H1 (cell line): ENCODE results near the gene OR5D16. TPM values are rescaled to one million over a fixed set of nuclear protein-coding genes. Genes with fewer than 3 reads are reported as not detected.

Source experiments
- CTCF ChIA-PET: fragments of 300-600 bp; sonication (Branson Sonifier 250); formaldehyde crosslinking; loops from one replicate; lab custom pipeline; 2021; ENCODE audit not compliant: partially characterized antibody; lab: Charles Lee
- POLR2A ChIA-PET: fragments of 300-600 bp; sonication (Branson Sonifier 250); formaldehyde crosslinking; loops from one replicate; lab custom pipeline; 2021; ENCODE audit warnings: inconsistent platforms; ENCODE audit not compliant: partially characterized antibody; lab: Charles Lee
- DNase-seq, 2 experiments: peaks; one replicate each; pipeline versions ENCODE4 v3.0.0 to v3.0.0-alpha.2; 2010 to 2022; ENCODE audit warnings: low spot score in 2 of 2, low read depth in 1 of 2, mixed read lengths in 1 of 2
- FAIRE-seq: peaks from 2 replicates; lab custom pipeline; 2011; peaks lifted over from hg19 to GRCh38; lab: Jason Lieb, UNC
- H2AFZ ChIP-seq: 2 replicates; pipeline ENCODE4 v1.8.1; 2012; ENCODE audit warnings: low read length, inconsistent platforms
- H2AK5ac ChIP-seq: 2 replicates; pipeline ENCODE4 v1.6.1; 2013; ENCODE audit warnings: low read depth, low read length
- H2BK120ac ChIP-seq: replicated peaks from 2 replicates; pipeline ENCODE3; 2013; ENCODE audit warnings: low read depth, low read length, inconsistent platforms
- H2BK12ac ChIP-seq: 2 replicates; pipeline ENCODE4 v1.6.1; 2013; ENCODE audit warnings: low read depth, low read length
- H2BK15ac ChIP-seq: 2 replicates; pipeline ENCODE4 v1.6.1; 2013; ENCODE audit warnings: low read length
- H2BK20ac ChIP-seq: 2 replicates; pipeline ENCODE4 v1.6.1; 2013; ENCODE audit warnings: low read length
- H2BK5ac ChIP-seq: 2 replicates; pipeline ENCODE4 v1.6.1; 2013; ENCODE audit warnings: low read depth, low read length
- H3K14ac ChIP-seq: 2 replicates; pipeline ENCODE4 v1.6.1; 2013; ENCODE audit warnings: inconsistent platforms; ENCODE audit not compliant: insufficient read length
- H3K18ac ChIP-seq: 2 replicates; pipeline ENCODE4 v1.6.1; 2013; ENCODE audit warnings: low read length; ENCODE audit errors: extremely low read depth
- H3K23ac ChIP-seq: 2 replicates; pipeline ENCODE4 v1.6.1; 2013; ENCODE audit warnings: inconsistent platforms; ENCODE audit not compliant: insufficient read length
- H3K23me2 ChIP-seq: 2 replicates; pipeline ENCODE4 v1.6.1; 2013; ENCODE audit warnings: low read depth, low read length
- H3K27ac ChIP-seq: 2 replicates; pipeline ENCODE4 v1.6.1; 2011; ENCODE audit warnings: low read depth, low read length, inconsistent platforms
- H3K27me3 ChIP-seq, 4 experiments: replicated peaks in 1 of 4; 1 replicate in 1 of 4; 2 replicates in 3 of 4; pipeline versions ENCODE4 v1.6.1 to v1.8.1; 2011 to 2013; ENCODE audit warnings: low read length in 3 of 4, mild to moderate bottlenecking in 3 of 4, inconsistent platforms in 2 of 4, mixed read lengths in 2 of 4, moderate library complexity in 1 of 4; ENCODE audit not compliant: control insufficient read depth in 3 of 4, insufficient read depth in 3 of 4; ENCODE audit errors: extremely low read depth in 1 of 4
- H3K36me3 ChIP-seq, 4 experiments: 2 replicates each; pipeline versions ENCODE4 v1.6.1 to v1.8.1; 2011 to 2013; ENCODE audit warnings: mild to moderate bottlenecking in 4 of 4, low read length in 3 of 4, moderate library complexity in 2 of 4, control low read depth in 1 of 4, inconsistent platforms in 1 of 4; ENCODE audit not compliant: insufficient read depth in 4 of 4, control insufficient read depth in 2 of 4
- H3K4ac ChIP-seq: replicated peaks from 2 replicates; pipeline ENCODE3; 2013; ENCODE audit warnings: low read length, low read depth, mixed read lengths, inconsistent platforms; ENCODE audit not compliant: insufficient read length
- H3K4me1 ChIP-seq, 4 experiments: replicated peaks in 1 of 4; 1 replicate in 1 of 4; 2 replicates in 3 of 4; pipeline versions ENCODE4 v1.6.1 to v1.8.1; 2011 to 2013; ENCODE audit warnings: low read length in 3 of 4, inconsistent platforms in 2 of 4, mixed read lengths in 1 of 4; ENCODE audit not compliant: insufficient read depth in 4 of 4, control insufficient read depth in 3 of 4
- H3K4me2 ChIP-seq, 2 experiments: 2 replicates each; pipeline versions ENCODE4 v1.6.1 to v1.8.1; 2011 to 2013; ENCODE audit warnings: low read depth in 2 of 2, low read length in 2 of 2, control low read depth in 1 of 2, inconsistent platforms in 1 of 2, mild to moderate bottlenecking in 1 of 2; ENCODE audit not compliant: insufficient read depth in 1 of 2
- H3K4me3 ChIP-seq, 4 experiments: fragments of 200-600, 300-600 bp in 1 of 4; sonication (generic), shearing (Covaris generic), sonication (Bioruptor Twin) in 1 of 4; 2 replicates each; pipeline versions ENCODE4 v1.5.1 to v1.8.1; 2011 to 2016; ENCODE audit warnings: low read length in 4 of 4, low read depth in 3 of 4, control low read depth in 2 of 4, inconsistent platforms in 2 of 4, mild to moderate bottlenecking in 2 of 4, mixed read lengths in 1 of 4, moderate library complexity in 1 of 4; ENCODE audit not compliant: insufficient read depth in 2 of 4; ENCODE audit errors: extremely low read depth in 1 of 4
- H3K56ac ChIP-seq: replicated peaks from 2 replicates; pipeline ENCODE3; 2013; ENCODE audit warnings: low read depth, mild to moderate bottlenecking, mixed read lengths, low read length, inconsistent platforms; ENCODE audit not compliant: insufficient read length
- H3K79me1 ChIP-seq: 2 replicates; pipeline ENCODE4 v1.6.1; 2013; ENCODE audit warnings: low read depth, low read length, control low read depth
- H3K79me2 ChIP-seq, 2 experiments: 2 replicates each; pipeline versions ENCODE4 v1.6.1 to v1.8.1; 2012 to 2013; ENCODE audit warnings: low read length in 2 of 2, mild to moderate bottlenecking in 2 of 2, inconsistent platforms in 1 of 2; ENCODE audit not compliant: insufficient read depth in 2 of 2, control insufficient read depth in 1 of 2
- H3K9ac ChIP-seq, 4 experiments: replicated peaks in 1 of 4; 1 replicate in 1 of 4; 2 replicates in 3 of 4; pipeline versions ENCODE4 v1.6.1 to v1.8.1; 2011 to 2013; ENCODE audit warnings: low read depth in 3 of 4, low read length in 3 of 4, control low read depth in 2 of 4, mild to moderate bottlenecking in 2 of 4, moderate library complexity in 2 of 4, inconsistent platforms in 1 of 4; ENCODE audit errors: extremely low read depth in 1 of 4
- H3K9me3 ChIP-seq, 2 experiments: 2 replicates each; pipeline versions ENCODE4 v1.6.1 to v1.8.1; 2012 to 2013; ENCODE audit warnings: mild to moderate bottlenecking in 2 of 2, moderate library complexity in 2 of 2, control low read depth in 1 of 2, inconsistent platforms in 1 of 2, low read depth in 1 of 2, low read length in 1 of 2, mixed read lengths in 1 of 2; ENCODE audit not compliant: insufficient read depth in 2 of 2
- H4K20me1 ChIP-seq, 2 experiments: replicated peaks in 1 of 2; 2 replicates each; pipeline versions ENCODE3 to v1.8.1; 2011 to 2013; ENCODE audit warnings: inconsistent platforms in 2 of 2, low read length in 2 of 2, mild to moderate bottlenecking in 1 of 2; ENCODE audit not compliant: insufficient read depth in 2 of 2, control insufficient read depth in 1 of 2
- H4K5ac ChIP-seq: 2 replicates; pipeline ENCODE4 v1.6.1; 2013; ENCODE audit warnings: low read length, low read depth, mixed read lengths, inconsistent platforms; ENCODE audit not compliant: insufficient read length
- H4K8ac ChIP-seq: 2 replicates; pipeline ENCODE4 v1.8.0; 2013; ENCODE audit warnings: mild to moderate bottlenecking, moderate library complexity, low read length, inconsistent platforms; ENCODE audit not compliant: insufficient read depth; ENCODE audit errors: extremely low read depth
- H4K91ac ChIP-seq: replicated peaks from 2 replicates; pipeline ENCODE3; 2013; ENCODE audit warnings: low read length, mixed read lengths, inconsistent platforms; ENCODE audit not compliant: insufficient read length
- CEBPB ChIP-seq: IDR thresholded peaks from 2 replicates; pipeline ENCODE4 v1.6.1; 2012; ENCODE audit warnings: low read depth, low read length
- GABPA ChIP-seq: IDR thresholded peaks from 2 replicates; pipeline ENCODE4 v1.6.1; 2011; ENCODE audit warnings: mild to moderate bottlenecking, low read length, moderate library complexity, borderline replicate concordance; ENCODE audit not compliant: insufficient read depth
- KDM5A ChIP-seq: fragments of 200-600 bp; IDR thresholded peaks from 2 replicates; pipeline ENCODE4 v1.7.1; 2012; ENCODE audit warnings: mild to moderate bottlenecking, low read length, inconsistent platforms, mixed read lengths
- MAX ChIP-seq: IDR thresholded peaks from 2 replicates; pipeline ENCODE4 v1.6.1; 2012; ENCODE audit warnings: inconsistent platforms
- TAF1 ChIP-seq: IDR thresholded peaks from 2 replicates; pipeline ENCODE4 v1.6.1; 2011; ENCODE audit warnings: mild to moderate bottlenecking, low read depth, low read length
- WGBS, 2 experiments: shearing (Covaris generic) in 1 of 2; methylation state at CpG; one replicate each; pipeline versions ENCODE4 v1.1.6 to v1.1.7; 2013 to 2015; ENCODE audit warnings: low lambda C conversion rate in 2 of 2, mixed read lengths in 2 of 2, inconsistent platforms in 1 of 2, low coverage in 1 of 2, missing lambda C conversion rate in 1 of 2; ENCODE audit not compliant: insufficient replicate concordance in 2 of 2, insufficient coverage in 1 of 2, insufficient read length in 1 of 2; ENCODE audit errors: extremely low coverage in 1 of 2, missing lambda C conversion rate in 1 of 2; 5-methylcytosine and 5-hydroxymethylcytosine counted together
- polyA plus RNA-seq, 7 experiments: library from polyadenylated mRNA; depleted of rRNA in 3 of 7; stranded (reverse) in 5 of 7; unstranded in 2 of 7; fragments of >200 nt in 5 of 7; fragments of 200-250 nt in 2 of 7; gene quantifications; 1 replicate in 5 of 7; 2 replicates in 1 of 7; 4 replicates in 1 of 7; pipeline versions ENCODE4 v1.2.1 to v1.2.3, GENCODE V29; 2011 to 2013; ENCODE audit warnings: missing spikeins in 2 of 7, mixed read lengths in 2 of 7
- total RNA-seq: library from RNA; stranded (reverse); fragmentation: NEBNext Ultra II Directional; extraction: Animal tissue kit (Norgen Biotek cat#: 25700); gene quantifications from 2 replicates; pipeline ENCODE4 v1.2.1, GENCODE V29; 2021

OR5D16 gene
- total and polyA plus RNA-seq, 2 of the 8 experiments (the other 6 are each of a cell fraction or from before 2014, with no cell fraction given) = not detected

GRCh38 chr11:55793321-55793720 is 45.2 kb upstream of the OR5D16 start:
- no peak overlapping the region for H3K56ac ChIP-seq
- no peak overlapping the region for H2BK12ac ChIP-seq
- CTCF ChIA-PET = no interaction called here
- no peak overlapping the region for H2BK20ac ChIP-seq
- no peak overlapping the region for H3K4me2 ChIP-seq
- no peak overlapping the region for H4K8ac ChIP-seq
- H3K4me1 ChIP-seq = no peaks in the 10 kb centered on the region
- H3K4ac ChIP-seq = no peak overlapping the region
- no peak overlapping the region for H4K5ac ChIP-seq
- H3K27me3 ChIP-seq = no peaks in the 10 kb centered on the region
- no peak overlapping the region for H3K9ac ChIP-seq
- DNase-seq = no peak
- WGBS, 2 experiments = 60% methylated on average over 2 of the region's 2 CpGs; no CpG with 5 or more reads in 1 of the 2 experiments
- H2AK5ac ChIP-seq = no peak overlapping the region
- H3K79me2 ChIP-seq = no peaks in the 10 kb centered on the region
- no peak overlapping the region for H2AFZ ChIP-seq
- H2BK5ac ChIP-seq = no peak overlapping the region
- H3K23ac ChIP-seq = no peak overlapping the region
- no peaks in the 10 kb centered on the region for H3K79me1 ChIP-seq
- H2BK120ac ChIP-seq = no peak overlapping the region
- TF ChIP-seq TAF1 (no peak), MAX (no peak), CEBPB (no peak), GABPA (no peak), KDM5A (no peak)
- H3K4me3 ChIP-seq = no peak overlapping the region
- H3K23me2 ChIP-seq = no peaks in the 10 kb centered on the region; the same call in 1 of the 2 replicates
- H3K36me3 ChIP-seq = no peaks in the 10 kb centered on the region
- no peak overlapping the region for H2BK15ac ChIP-seq
- H3K18ac ChIP-seq = no peak overlapping the region
- FAIRE-seq = no peak
- H4K20me1 ChIP-seq = no peaks in the 10 kb centered on the region
- H3K14ac ChIP-seq = no peak overlapping the region
- no peak overlapping the region for H4K91ac ChIP-seq
- H3K9me3 ChIP-seq = peaks cover 65 to 66% of the 10 kb centered on the region in 2 experiments
- POLR2A ChIA-PET = no interaction called here
- H3K27ac ChIP-seq = no peak overlapping the region
